CD4-positive, alpha-beta T cell treated with Interleukin-4 for 4 hours (primary cell): Measurements from ENCODE around the gene PIK3CA.
"Not testable (repeated sequence)": the region's sequence is repeated elsewhere in the genome, so short reads cannot be mapped to it uniquely, and the experiment has no call there.

Experiments
- DNase-seq: peaks from one replicate; pipeline ENCODE4 v3.0.0-alpha.2; 2020

The PIK3CA gene

GRCh38 chr3:179215550-179215949 is 67.4 kb downstream of the PIK3CA start:
- DNase-seq = not testable (repeated sequence)

GRCh38 chr3:179218213-179218612 is 70.1 kb downstream of the PIK3CA start:
- DNase-seq = not testable (repeated sequence)

DNA sequence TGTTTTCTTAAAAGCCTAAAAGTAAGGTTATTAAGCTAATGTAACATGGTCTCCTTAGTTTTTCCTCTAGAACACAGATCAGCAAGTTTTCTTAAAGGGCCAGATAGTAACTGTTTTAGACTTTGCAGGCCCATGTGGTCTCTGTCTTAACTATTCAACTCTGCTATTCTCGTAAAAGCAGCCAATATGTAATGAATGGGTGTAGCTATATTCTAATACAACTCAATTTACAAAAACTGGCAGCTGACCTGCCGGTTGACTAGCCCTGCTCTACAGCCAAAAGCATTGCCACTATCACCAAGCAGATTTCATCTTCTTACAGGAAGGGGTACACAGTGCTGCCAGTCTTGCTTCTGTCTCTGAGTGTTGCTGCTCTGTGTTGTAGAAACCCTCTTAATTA is 75.4 kb downstream of the PIK3CA start:
- DNase-seq = no peak

GRCh38 chr3:179224584-179224983 is 76.4 kb downstream of the PIK3CA start:
- no peak for DNase-seq

DNA sequence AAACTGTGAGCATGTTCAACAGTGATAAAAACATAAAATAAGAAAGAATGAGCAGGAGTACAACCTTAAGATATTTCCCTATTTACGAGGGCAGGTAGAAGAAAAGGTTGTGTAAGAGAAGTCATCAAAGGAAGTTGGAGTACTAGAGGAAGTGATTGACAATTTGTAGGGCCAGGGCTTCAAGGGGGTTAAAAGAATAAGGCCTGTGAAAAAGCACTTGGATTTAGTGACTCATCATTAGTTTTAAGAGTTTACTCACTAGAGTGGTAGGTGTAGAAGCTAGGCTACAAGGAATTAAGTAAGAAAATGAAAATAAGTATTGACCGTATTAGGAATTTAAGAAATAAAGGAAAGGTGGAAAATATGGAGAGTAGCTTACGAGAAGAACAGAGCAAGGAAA is 79.2 kb downstream of the PIK3CA start:
- DNase-seq = no peak

- no peak for DNase-seq
Measured at GRCh38 chr3:179229177-179229576, 81.0 kb downstream of the PIK3CA start.

DNA sequence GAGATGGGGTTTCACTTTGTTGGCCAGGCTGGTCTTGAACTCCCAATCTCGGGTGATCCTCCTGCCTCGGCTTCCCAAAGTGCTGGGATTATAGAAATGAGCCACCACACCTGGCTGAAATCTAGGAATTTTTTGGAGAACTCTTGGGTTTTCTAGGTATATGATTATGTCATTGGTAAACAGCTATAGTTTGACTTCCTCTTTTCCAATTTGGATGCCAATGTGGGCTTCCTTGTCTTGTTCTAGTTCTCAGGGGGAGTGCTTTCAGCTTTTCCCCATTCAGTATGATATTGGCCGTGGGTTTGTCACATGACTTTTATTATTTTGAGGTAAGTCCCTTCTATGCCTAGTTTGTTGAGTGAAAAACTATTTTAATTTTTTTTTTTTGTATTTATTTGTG is 84.9 kb downstream of the PIK3CA start:
- no peak for DNase-seq

GRCh38 chr3:179234199-179234598 is 86.0 kb downstream of the PIK3CA start:
- DNase-seq = no peak

- DNase-seq = no peak
Measured at GRCh38 chr3:179236669-179237301, 88.6 kb downstream of the PIK3CA start.

DNA sequence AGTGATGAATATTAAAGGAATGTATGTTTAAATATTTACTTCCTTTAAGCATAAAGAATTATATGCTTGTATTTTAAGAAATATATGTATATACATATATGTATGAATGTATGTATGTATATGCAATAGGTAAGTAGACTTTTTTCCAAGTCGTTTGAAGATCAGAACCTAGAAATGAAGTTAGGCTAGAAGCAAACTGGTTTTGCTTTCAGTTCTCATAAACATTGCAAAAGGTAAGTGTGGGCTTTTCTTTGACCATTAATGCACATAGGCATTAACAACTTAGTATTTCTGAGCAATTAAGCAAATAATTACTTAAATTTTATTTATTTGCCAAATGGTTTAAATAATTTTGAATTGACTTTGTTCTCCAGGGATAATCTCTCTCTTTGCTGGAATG is 92.1 kb downstream of the PIK3CA start:
- not testable (repeated sequence) for DNase-seq

DNA sequence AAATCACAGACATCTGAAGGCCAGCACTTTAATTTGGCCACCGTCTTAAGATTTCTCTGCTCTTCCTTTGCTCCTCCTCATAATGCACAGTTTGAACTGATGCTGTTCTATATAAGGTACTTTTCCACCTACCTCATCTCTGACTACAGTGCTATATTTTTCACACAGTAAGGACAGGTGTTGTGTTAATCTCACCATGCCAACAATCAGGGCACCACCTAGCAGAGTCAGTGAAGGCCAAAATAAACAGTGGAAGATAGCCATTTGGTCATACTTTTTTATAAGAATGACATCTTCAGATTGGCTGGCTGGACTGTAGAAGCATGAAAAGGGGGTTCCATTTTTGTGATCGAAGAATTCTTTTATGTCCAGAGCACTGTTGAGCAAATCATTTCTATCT is 94.7 kb downstream of the PIK3CA start:
- not testable (repeated sequence) for DNase-seq

GRCh38 chr3:179244878-179245277 is 96.7 kb downstream of the PIK3CA start:
- no peak for DNase-seq

- DNase-seq = no peak
Measured at GRCh38 chr3:179247289-179248015, 99.3 kb downstream of the PIK3CA start.

- no peak for DNase-seq
Measured at GRCh38 chr3:179250803-179251476, 102.8 kb downstream of the PIK3CA start, which contains the start of gene KCNMB3. TSS of gene KCNMB3 (minus strand) at chr3:179251114. CDS start at chr3:179250990, 124 bp downstream.

DNA sequence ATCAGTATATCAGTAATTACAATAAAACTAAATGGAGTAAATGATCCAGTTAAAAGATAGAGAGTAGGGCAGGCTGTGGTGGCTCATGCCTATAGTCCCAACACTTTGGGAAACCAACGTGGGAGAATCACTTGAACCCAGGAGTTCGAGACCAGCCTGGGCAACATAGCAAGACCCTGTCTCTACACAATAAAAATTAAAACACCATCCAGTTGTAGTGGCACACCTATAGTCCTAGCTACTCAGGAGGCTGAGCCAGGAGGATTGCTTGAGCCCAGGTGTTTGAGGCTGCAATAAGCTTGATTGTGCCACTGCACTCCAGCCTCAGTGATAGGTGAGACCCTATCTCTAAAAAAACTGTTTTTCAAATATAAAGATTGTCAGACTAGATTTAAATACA is 108.7 kb downstream of the PIK3CA start:
- DNase-seq = no peak

DNA sequence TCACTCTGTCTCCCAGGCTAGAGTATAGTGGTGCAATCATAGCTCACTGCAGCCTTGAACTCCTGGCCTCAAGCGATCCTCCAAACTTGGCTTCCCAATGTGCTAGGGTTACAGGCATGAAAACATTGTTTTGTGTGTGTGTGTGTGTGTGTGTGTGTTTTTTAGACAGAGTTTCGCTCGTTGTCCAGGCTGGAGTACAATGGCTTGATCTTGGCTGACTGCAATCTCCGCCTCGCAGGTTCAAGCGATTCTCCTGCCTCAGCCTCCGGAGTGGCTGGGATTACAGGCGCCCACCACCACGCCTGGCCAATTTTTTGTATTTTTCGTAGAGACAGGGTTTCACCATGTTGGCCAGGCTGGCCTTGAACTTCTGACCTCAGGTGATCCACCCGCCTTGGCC is 109.6 kb downstream of the PIK3CA start:
- DNase-seq = not testable (repeated sequence)

DNA sequence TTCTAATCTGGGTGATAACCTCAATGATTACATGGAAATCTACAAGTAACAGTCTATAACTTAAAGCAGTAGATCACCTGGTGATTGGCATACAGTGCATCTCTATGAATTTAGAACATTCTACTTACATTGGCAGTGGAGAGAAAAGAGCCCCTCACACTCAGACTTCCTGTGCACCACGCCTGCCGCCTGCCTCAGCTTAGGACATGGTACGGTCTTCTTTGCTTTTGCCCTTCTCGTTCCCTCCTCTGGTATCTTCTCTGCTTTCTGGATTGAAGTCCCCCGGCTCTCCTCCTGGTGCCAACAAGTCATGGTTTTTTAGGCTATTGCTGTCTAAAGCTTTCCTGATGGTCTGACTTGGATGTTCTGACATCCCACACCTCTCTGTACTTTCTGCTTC is 110.7 kb downstream of the PIK3CA start:
- no peak for DNase-seq

GRCh38 chr3:179259959-179260756 is 112.0 kb downstream of the PIK3CA start:
- not testable (repeated sequence) for DNase-seq

DNA sequence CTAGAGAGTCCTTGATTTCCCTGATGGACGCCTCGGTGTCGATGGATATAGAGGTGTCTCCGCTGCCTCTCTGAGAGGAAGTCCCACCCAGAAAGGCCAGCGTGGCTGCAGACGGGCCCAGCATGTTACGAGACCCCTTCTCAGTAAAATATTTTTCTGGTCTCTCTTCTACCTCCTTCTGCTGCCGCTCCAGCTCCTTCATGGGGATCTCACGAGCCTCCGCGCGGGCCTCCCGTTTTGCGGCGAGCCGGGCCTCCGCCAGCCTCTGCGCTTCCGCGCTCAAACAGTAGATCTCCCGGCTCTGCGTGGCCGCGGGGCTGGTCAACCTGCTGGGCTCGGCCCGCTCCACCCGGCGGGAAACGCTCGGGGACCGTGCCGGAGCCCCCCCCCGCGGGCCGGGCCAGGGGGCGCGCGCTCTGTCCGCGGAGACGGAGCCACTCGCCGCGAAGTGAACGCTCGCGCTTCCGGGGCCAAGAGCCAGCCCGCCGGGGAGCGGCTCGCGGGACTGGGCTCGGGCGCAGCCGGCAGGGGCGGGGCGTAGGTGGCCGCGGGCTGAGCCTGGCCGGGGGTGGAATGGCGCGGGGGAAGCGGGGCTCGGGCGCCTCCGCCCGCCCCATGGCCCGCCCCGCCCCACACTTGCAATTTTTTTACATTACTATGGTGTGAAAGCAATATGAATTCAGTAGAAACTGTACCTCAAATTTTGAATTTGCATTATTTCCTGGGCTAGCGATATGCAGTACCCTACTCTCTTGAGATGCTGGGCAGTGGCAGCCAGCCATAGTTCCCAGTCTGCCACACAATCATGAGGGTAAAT is 113.0 kb downstream of the PIK3CA start:
- DNase-seq = peak; percentile 65

DNA sequence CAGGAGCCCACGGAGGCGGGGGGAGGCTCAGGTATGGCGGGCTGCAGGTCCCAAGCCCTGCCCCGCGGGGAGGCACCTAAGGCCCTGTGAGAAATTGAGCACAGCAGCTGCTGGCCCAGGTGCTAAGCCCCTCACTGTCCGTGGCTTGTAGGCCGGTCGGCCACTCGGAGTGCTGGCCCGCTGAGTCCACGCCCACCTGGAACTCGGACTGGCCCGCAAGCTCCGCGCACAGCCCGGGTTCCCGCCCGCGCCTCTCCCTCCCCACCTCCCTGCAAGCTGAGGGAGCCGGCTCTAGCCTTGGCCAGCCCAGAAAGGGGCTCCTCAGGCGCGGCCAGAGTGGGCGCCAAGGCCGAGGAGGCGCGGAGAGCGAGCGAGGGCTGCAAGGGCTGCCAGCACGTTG is 115.0 kb downstream of the PIK3CA start:
- DNase-seq = no peak

- DNase-seq = no peak
Measured at GRCh38 chr3:179264449-179264848, 116.3 kb downstream of the PIK3CA start.

- DNase-seq = no peak
Measured at GRCh38 chr3:179265092-179265491, 116.9 kb downstream of the PIK3CA start.
